Fibroblast of skin of right quadriceps (primary cell): ENCODE results near the gene VAV2.

Source experiments
- DNase-seq: peaks from one replicate; pipeline ENCODE4 v3.0.0-alpha.2; 2013

The VAV2 gene

GRCh38 chr9:133888809-133889491 lies 103.2 kb downstream of the VAV2 start:
- no peak for DNase-seq

GRCh38 chr9:133888048-133888808 lies 103.9 kb downstream of the VAV2 start:
- DNase-seq = no peak

GRCh38 chr9:133887540-133888047 lies 104.5 kb downstream of the VAV2 start:
- DNase-seq = no peak

GRCh38 chr9:133886563-133887501 lies 105.3 kb downstream of the VAV2 start:
- no peak for DNase-seq

GRCh38 chr9:133884907-133885744 lies 107.0 kb downstream of the VAV2 start:
- DNase-seq = no peak

- DNase-seq = no peak
Observed at GRCh38 chr9:133882849-133883755, 109.0 kb downstream of the VAV2 start.

GRCh38 chr9:133881671-133882381 lies 110.3 kb downstream of the VAV2 start:
- DNase-seq = no peak

- no peak for DNase-seq
Observed at GRCh38 chr9:133880851-133881661, 111.1 kb downstream of the VAV2 start.

GRCh38 chr9:133880136-133880535 lies 112.0 kb downstream of the VAV2 start:
- no peak for DNase-seq

- DNase-seq = no peak
Observed at GRCh38 chr9:133879615-133880014, 112.5 kb downstream of the VAV2 start.

GRCh38 chr9:133878402-133878801 lies 113.7 kb downstream of the VAV2 start:
- no peak for DNase-seq

- DNase-seq = no peak
Observed at GRCh38 chr9:133877967-133878366, 114.2 kb downstream of the VAV2 start.

- DNase-seq = no peak
Observed at GRCh38 chr9:133877327-133877726, 114.8 kb downstream of the VAV2 start.

- DNase-seq = no peak
Observed at GRCh38 chr9:133876836-133877235, 115.3 kb downstream of the VAV2 start.

GRCh38 chr9:133876144-133876543 lies 116.0 kb downstream of the VAV2 start:
- no peak for DNase-seq

- DNase-seq = no peak
Observed at GRCh38 chr9:133875131-133875530, 117.0 kb downstream of the VAV2 start.

GRCh38 chr9:133874659-133875058 lies 117.5 kb downstream of the VAV2 start:
- no peak for DNase-seq

- DNase-seq = peak; percentile 56
Observed at GRCh38 chr9:133874060-133874657, 118.0 kb downstream of the VAV2 start.

- DNase-seq = no peak
Observed at GRCh38 chr9:133873461-133873891, 118.6 kb downstream of the VAV2 start.
